Transverse colon (tissue), 4 donors: ENCODE data around the gene SPRY2. TPM values are rescaled to one million over a fixed set of nuclear protein-coding genes. Genes with fewer than 3 reads are reported as not detected.
"Not testable (repeated sequence)": the region's sequence is repeated elsewhere in the genome, so short reads cannot be mapped to it uniquely, and the experiment has no call there.

ENCODE experiments used
- DNase-seq: peaks from one replicate; pipeline ENCODE4 v3.0.0-alpha.2; 2019
- H3K27ac ChIP-seq, 4 donors: fragments of 200-600 bp; sonication (generic); 2 replicates each; pipeline ENCODE4 v1.5.1; 2016 to 2018; ENCODE audit warnings: inconsistent platforms in 4 of 4
- H3K27me3 ChIP-seq: fragments of 200-600 bp; sonication (generic); 2 replicates; pipeline ENCODE4 v1.5.1; 2017; ENCODE audit warnings: inconsistent platforms
- H3K36me3 ChIP-seq, 4 donors: fragments of 200-600 bp; sonication (generic); 2 replicates each; pipeline ENCODE4 v1.5.1; 2017 to 2019; ENCODE audit warnings: inconsistent platforms in 4 of 4
- H3K4me1 ChIP-seq, 4 donors: fragments of 200-600 bp; sonication (generic); 2 replicates each; pipeline ENCODE4 v1.5.1; 2017 to 2020; ENCODE audit warnings: inconsistent platforms in 4 of 4
- H3K4me3 ChIP-seq, 4 donors: fragments of 200-600 bp; sonication (generic); 1 replicate in 1 of 4; 2 replicates in 3 of 4; pipeline versions ENCODE4 v1.5.1 to v1.6.1; 2017 to 2019; ENCODE audit warnings: inconsistent platforms in 4 of 4
- H3K9me3 ChIP-seq, 2 donors: fragments of 200-600 bp; sonication (generic); 2 replicates each; pipeline ENCODE4 v1.5.1; 2017 to 2019; ENCODE audit warnings: inconsistent platforms in 2 of 2
- EP300 ChIP-seq: sonication (generic); formaldehyde crosslinking; IDR thresholded peaks from one replicate; pipeline ENCODE4 v1.6.1; 2017; ENCODE audit warnings: antibody characterized with exemption, low read depth
- POLR2A ChIP-seq: fragments of 450-650 bp; IDR thresholded peaks from one replicate; pipeline ENCODE4 v1.6.1; 2016; ENCODE audit warnings: antibody characterized with exemption, mild to moderate bottlenecking, moderate library complexity
- POLR2AphosphoS5 ChIP-seq, 3 donors: sonication (generic); formaldehyde crosslinking; IDR thresholded peaks; one replicate each; pipeline ENCODE4 v1.6.1; 2016; ENCODE audit warnings: antibody characterized with exemption in 3 of 3
- WGBS, 2 donors: methylation state at CpG; one replicate each; pipeline ENCODE4 v1.1.5; 2018; ENCODE audit warnings: low coverage in 1 of 2; 5-methylcytosine and 5-hydroxymethylcytosine counted together
- in situ Hi-C, 4 donors: fragments of 200-750 bp; cut with MboI; loops; one replicate each; pipeline versions ENCODE4 v1.15.0 to v1.15.1; 2017; ENCODE audit warnings: low sequenced_read_pairs in 3 of 4, low pct_ligation_motif_present in 1 of 4, low pct_unique_long_range_greater_than_20kb in 1 of 4
- intact Hi-C: fragments of 100-400 bp; cut with DNase I; formaldehyde crosslinking; loops from one replicate; pipeline ENCODE4 v1.15.1; 2023; ENCODE audit warnings: low total_unique reads
- total RNA-seq, 4 donors: library from RNA; depleted of rRNA; stranded (reverse); fragments of >200 nt; gene quantifications; one replicate each; pipeline ENCODE4 v1.1.0, GENCODE V29; 2016
- TF ChIP-seq, protein P1 (sequence below), 5 experiments: fragments of 200-600 bp in 3 of 5; fragments of 450-650 bp in 2 of 5; sonication (generic) in 3 of 5; IDR thresholded peaks; 1 replicate in 2 of 5; 2 replicates in 3 of 5; pipeline ENCODE4 v1.5.1; 2016 to 2017; ENCODE audit warnings: antibody characterized with exemption in 5 of 5, inconsistent platforms in 3 of 5, mild to moderate bottlenecking in 2 of 5, moderate library complexity in 1 of 5

The SPRY2 gene
- total RNA-seq, 4 donors from 2014 or later: 21.1 to 52.1 (median 36.6) TPM

GRCh38 chr13:80361298-80361697 lies 20.4 kb upstream of the SPRY2 start:
- Histone ChIP-seq H3K9me3 (no peaks in the 10 kb centered on the region), H3K4me1 (peaks cover 0 to 29% (median 5%) of the 10 kb centered on the region in 4 donors), H3K27ac (peak overlapping the region in 3 of 4 donors; percentile 27 to 54 (median 38)), H3K36me3 (no peaks in the 10 kb centered on the region), H3K4me3 (no peak overlapping the region), H3K27me3 (no peaks in the 10 kb centered on the region)
- no peak for TF ChIP-seq EP300
- no peak for TF ChIP-seq POLR2A
- TF ChIP-seq, protein P1, sequence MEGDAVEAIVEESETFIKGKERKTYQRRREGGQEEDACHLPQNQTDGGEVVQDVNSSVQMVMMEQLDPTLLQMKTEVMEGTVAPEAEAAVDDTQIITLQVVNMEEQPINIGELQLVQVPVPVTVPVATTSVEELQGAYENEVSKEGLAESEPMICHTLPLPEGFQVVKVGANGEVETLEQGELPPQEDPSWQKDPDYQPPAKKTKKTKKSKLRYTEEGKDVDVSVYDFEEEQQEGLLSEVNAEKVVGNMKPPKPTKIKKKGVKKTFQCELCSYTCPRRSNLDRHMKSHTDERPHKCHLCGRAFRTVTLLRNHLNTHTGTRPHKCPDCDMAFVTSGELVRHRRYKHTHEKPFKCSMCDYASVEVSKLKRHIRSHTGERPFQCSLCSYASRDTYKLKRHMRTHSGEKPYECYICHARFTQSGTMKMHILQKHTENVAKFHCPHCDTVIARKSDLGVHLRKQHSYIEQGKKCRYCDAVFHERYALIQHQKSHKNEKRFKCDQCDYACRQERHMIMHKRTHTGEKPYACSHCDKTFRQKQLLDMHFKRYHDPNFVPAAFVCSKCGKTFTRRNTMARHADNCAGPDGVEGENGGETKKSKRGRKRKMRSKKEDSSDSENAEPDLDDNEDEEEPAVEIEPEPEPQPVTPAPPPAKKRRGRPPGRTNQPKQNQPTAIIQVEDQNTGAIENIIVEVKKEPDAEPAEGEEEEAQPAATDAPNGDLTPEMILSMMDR (IDR thresholded peaks at IDR 0.05): no peak
- TF ChIP-seq POLR2AphosphoS5 (IDR thresholded peaks at IDR 0.05): no peak
- WGBS, 2 donors: 50 to 51% methylated on average over 2 of the region's 2 CpGs
- intact Hi-C loops: no loop called here
- no peak for DNase-seq
- in situ Hi-C loops: loop anchor here (10.0 to 25.0 kb wide), 3 partner anchors 574 to 686 kb away; no protein-coding TSS in a partner anchor

GRCh38 chr13:80360453-80360800 lies 19.5 kb upstream of the SPRY2 start:
- Histone ChIP-seq H3K4me1 (peaks cover 0 to 29% (median 5%) of the 10 kb centered on the region in 4 donors), H3K9me3 (no peaks in the 10 kb centered on the region), H3K27me3 (no peaks in the 10 kb centered on the region), H3K36me3 (no peaks in the 10 kb centered on the region), H3K4me3 (no peak overlapping the region), H3K27ac (peak overlapping the region in 1 of 4 donors; percentile 24)
- in situ Hi-C loops (loop anchor here (10.0 to 25.0 kb wide), 3 partner anchors 573 to 686 kb away; no protein-coding TSS in a partner anchor), intact Hi-C loops (no loop called here)
- TF ChIP-seq POLR2AphosphoS5 (IDR thresholded peaks at IDR 0.05): no peak
- no peak for TF ChIP-seq POLR2A
- TF ChIP-seq, protein P1 (IDR thresholded peaks at IDR 0.05): no peak
- no peak for TF ChIP-seq EP300
- DNase-seq: no peak

GRCh38 chr13:80359778-80360452 lies 19.0 kb upstream of the SPRY2 start:
- no peak for DNase-seq
- in situ Hi-C loops: loop anchor here (10.0 to 25.0 kb wide), 3 partner anchors 573 to 685 kb away; no protein-coding TSS in a partner anchor
- no peaks in the 10 kb centered on the region for H3K36me3 ChIP-seq
- 53 to 58% methylated on average over 2 to 6 of the region's 6 CpGs for WGBS, 2 donors
- H3K4me3 ChIP-seq: no peak overlapping the region
- TF ChIP-seq POLR2AphosphoS5 (IDR thresholded peaks at IDR 0.05) (no peak), EP300 (no peak)
- no peaks in the 10 kb centered on the region for H3K9me3 ChIP-seq
- H3K27ac ChIP-seq: peak overlapping the region in 1 of 4 donors; percentile 24
- peaks cover 0 to 29% (median 5%) of the 10 kb centered on the region in 4 donors for H3K4me1 ChIP-seq
- H3K27me3 ChIP-seq: no peaks in the 10 kb centered on the region
- intact Hi-C loops: no loop called here

GRCh38 chr13:80359414-80359777 lies 18.5 kb upstream of the SPRY2 start:
- H3K27ac ChIP-seq: no peak overlapping the region
- in situ Hi-C loops: loop anchor here in 2 of 4 donors (25.0 kb wide), 2 partner anchors 572 to 672 kb away; no protein-coding TSS in a partner anchor

GRCh38 chr13:80355496-80356094 lies 14.7 kb upstream of the SPRY2 start:
- intact Hi-C loops, H3K4me1 ChIP-seq, H3K27ac ChIP-seq, H3K9me3 ChIP-seq, H3K36me3 ChIP-seq, H3K4me3 ChIP-seq, DNase-seq, H3K27me3 ChIP-seq: not testable (repeated sequence)
- in situ Hi-C loops: loop anchor here in 2 of 4 donors (25.0 kb wide), 2 partner anchors 568 to 668 kb away; no protein-coding TSS in a partner anchor
- WGBS, 2 donors: 98% methylated on average over 20 of the region's 32 CpGs; no CpG with 5 or more reads in 1 of the 2 donors

More at GRCh38 chr13:80359414-80359777, 18.5 kb upstream of the SPRY2 start:
- Histone ChIP-seq H3K27me3 (no peaks in the 10 kb centered on the region), H3K4me1 (peaks cover 0 to 29% (median 5%) of the 10 kb centered on the region in 4 donors), H3K4me3 (no peak overlapping the region), H3K9me3 (no peaks in the 10 kb centered on the region), H3K36me3 (no peaks in the 10 kb centered on the region)
- TF ChIP-seq POLR2AphosphoS5 (IDR thresholded peaks at IDR 0.05) (no peak), EP300 (no peak), POLR2A (no peak)
- TF ChIP-seq, protein P1 (IDR thresholded peaks at IDR 0.05): no peak
- 76 to 80% methylated on average over 1 to 4 of the region's 4 CpGs for WGBS, 2 donors
- no peak for DNase-seq
- intact Hi-C loops: no loop called here
